ENCODE results near the gene AGXT.

Gene AGXT

GRCh38 chr2:240912878-240913809 is 44.5 kb downstream of the AGXT start:
- in situ Hi-C loops (cut with MboI; ENCODE audit: low sequenced_read_pairs): no loop called here

- in situ Hi-C loops (cut with MboI; ENCODE audit: low sequenced_read_pairs): no loop called here
Observed at GRCh38 chr2:240913810-240914644, 45.4 kb downstream of the AGXT start.

GRCh38 chr2:240914645-240915525 is 46.3 kb downstream of the AGXT start:
- in situ Hi-C loops (cut with MboI; ENCODE audit: low sequenced_read_pairs): no loop called here

GRCh38 chr2:240915526-240916341 is 47.1 kb downstream of the AGXT start:
- in situ Hi-C loops (cut with MboI; ENCODE audit: low sequenced_read_pairs): no loop called here

- in situ Hi-C loops (cut with MboI; ENCODE audit: low sequenced_read_pairs): no loop called here
Observed at GRCh38 chr2:240916571-240917008, 48.0 kb downstream of the AGXT start.

- in situ Hi-C loops (cut with MboI; ENCODE audit: low sequenced_read_pairs): no loop called here
Observed at GRCh38 chr2:240917009-240917683, 48.5 kb downstream of the AGXT start.

GRCh38 chr2:240917684-240918257 is 49.1 kb downstream of the AGXT start:
- in situ Hi-C loops (cut with MboI; ENCODE audit: low sequenced_read_pairs): no loop called here

- in situ Hi-C loops (cut with MboI; ENCODE audit: low sequenced_read_pairs): no loop called here
Observed at GRCh38 chr2:240918258-240919091, 49.9 kb downstream of the AGXT start.

GRCh38 chr2:240919161-240919781 is 50.6 kb downstream of the AGXT start:
- in situ Hi-C loops (cut with MboI; ENCODE audit: low sequenced_read_pairs): no loop called here

- in situ Hi-C loops (cut with MboI; ENCODE audit: low sequenced_read_pairs): no loop called here
Observed at GRCh38 chr2:240919786-240920782, 51.5 kb downstream of the AGXT start.

GRCh38 chr2:240920783-240921231 is 52.2 kb downstream of the AGXT start:
- in situ Hi-C loops (cut with MboI; ENCODE audit: low sequenced_read_pairs): no loop called here

- in situ Hi-C loops (cut with MboI; ENCODE audit: low sequenced_read_pairs): no loop called here
Observed at GRCh38 chr2:240921311-240921994, 52.8 kb downstream of the AGXT start.

- in situ Hi-C loops (cut with MboI; ENCODE audit: low sequenced_read_pairs): no loop called here
Observed at GRCh38 chr2:240921995-240922244, 53.3 kb downstream of the AGXT start.

- in situ Hi-C loops (cut with MboI; ENCODE audit: low sequenced_read_pairs): no loop called here
Observed at GRCh38 chr2:240922245-240922981, 53.8 kb downstream of the AGXT start.

- in situ Hi-C loops (cut with MboI; ENCODE audit: low sequenced_read_pairs): no loop called here
Observed at GRCh38 chr2:240922982-240923537, 54.4 kb downstream of the AGXT start.
